Measurements from ENCODE around the gene NDUFB2. TPM values are rescaled to one million over a fixed set of nuclear protein-coding genes. Genes with fewer than 3 reads are reported as not detected.
A peak's percentile ranks its signal among the peaks of the same experiment; 100 is the strongest.

Gene NDUFB2
- total RNA-seq, 3 donors from 2014 or later (not counting 1 experiment from before 2014, with no cell fraction given), result 152 to 177 (median 177) TPM

DNA sequence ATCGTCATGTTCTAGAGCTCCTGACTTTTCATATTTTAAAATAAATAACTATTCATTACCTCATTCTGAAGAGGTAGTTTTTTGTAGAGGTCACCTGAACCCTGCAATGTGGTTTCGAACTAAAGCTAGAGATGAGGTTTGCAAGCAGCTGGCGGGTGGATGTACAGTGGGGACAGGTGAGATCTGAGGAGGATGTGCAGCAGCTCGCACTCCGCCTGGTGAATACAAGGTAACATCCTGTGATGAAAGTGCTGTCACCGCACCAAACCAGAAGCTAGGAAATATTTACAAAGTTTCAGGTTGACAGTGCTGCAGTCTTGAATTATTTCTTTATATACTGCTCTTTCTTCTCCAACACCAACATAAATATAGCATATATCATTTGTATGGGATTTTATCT is 26.5 kb downstream of the NDUFB2 start:
- Mint-ChIP-seq H3K27ac (peak overlapping the region; percentile 61 to 74), H3K27me3 (ENCODE audit: low read depth in 2 of 2) (no peaks in the 10 kb centered on the region), H3K4me1 (peaks cover 29 to 33% of the 10 kb centered on the region in 2 donors), H3K9me3 (no peaks in the 10 kb centered on the region), H3K4me3 (no peak overlapping the region), H3K36me3 (no peaks in the 10 kb centered on the region)
- Histone ChIP-seq H3K4me3 (ENCODE audit: low read length) (no peak overlapping the region), H3K36me3 (ENCODE audit: control insufficient read depth, insufficient read depth, low read length) (no peaks in the 10 kb centered on the region), H3K9me3 (ENCODE audit: control insufficient read depth, insufficient read depth, low read length) (no peaks in the 10 kb centered on the region), H3K27me3 (ENCODE audit: control insufficient read depth, insufficient read depth, low read length) (no peaks in the 10 kb centered on the region), H3K27ac (ENCODE audit: low read length) (no peak overlapping the region), H3K4me1 (ENCODE audit: control insufficient read depth, insufficient read depth, low read length) (peaks cover 3% of the 10 kb centered on the region)
- TF ChIP-seq, protein P1, sequence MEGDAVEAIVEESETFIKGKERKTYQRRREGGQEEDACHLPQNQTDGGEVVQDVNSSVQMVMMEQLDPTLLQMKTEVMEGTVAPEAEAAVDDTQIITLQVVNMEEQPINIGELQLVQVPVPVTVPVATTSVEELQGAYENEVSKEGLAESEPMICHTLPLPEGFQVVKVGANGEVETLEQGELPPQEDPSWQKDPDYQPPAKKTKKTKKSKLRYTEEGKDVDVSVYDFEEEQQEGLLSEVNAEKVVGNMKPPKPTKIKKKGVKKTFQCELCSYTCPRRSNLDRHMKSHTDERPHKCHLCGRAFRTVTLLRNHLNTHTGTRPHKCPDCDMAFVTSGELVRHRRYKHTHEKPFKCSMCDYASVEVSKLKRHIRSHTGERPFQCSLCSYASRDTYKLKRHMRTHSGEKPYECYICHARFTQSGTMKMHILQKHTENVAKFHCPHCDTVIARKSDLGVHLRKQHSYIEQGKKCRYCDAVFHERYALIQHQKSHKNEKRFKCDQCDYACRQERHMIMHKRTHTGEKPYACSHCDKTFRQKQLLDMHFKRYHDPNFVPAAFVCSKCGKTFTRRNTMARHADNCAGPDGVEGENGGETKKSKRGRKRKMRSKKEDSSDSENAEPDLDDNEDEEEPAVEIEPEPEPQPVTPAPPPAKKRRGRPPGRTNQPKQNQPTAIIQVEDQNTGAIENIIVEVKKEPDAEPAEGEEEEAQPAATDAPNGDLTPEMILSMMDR (IDR thresholded peaks at IDR 0.05), result no peak
- peak; percentile 61 to 83 (median 73) for ATAC-seq
- 32% methylated on average over 5 of the region's 6 CpGs for WGBS (ENCODE audit: insufficient coverage)
- intact Hi-C loops (cut with micrococcal nuclease), result no loop called here
- DNase-seq, result peak in 1 of 2 donors; percentile 70

DNA sequence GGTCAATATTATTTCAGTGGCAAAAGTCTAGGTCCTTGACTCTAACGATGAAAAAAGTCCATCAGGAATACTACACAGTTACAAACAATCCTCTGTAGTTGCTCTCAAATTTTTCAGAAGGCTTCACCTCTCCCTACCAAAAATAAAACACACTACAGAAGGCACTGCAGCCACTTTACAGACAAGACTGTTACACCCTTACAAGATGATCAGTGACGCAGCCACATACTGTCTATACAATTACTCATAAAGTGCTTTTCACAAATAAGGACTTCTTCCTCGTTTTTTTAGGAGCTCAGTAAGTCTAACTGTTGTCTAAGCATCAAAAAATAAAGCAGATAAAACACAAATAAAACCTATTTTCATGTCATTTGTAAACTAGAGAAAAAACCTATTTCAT is 27.1 kb downstream of the NDUFB2 start:
- no peak overlapping the region for H3K27ac ChIP-seq (ENCODE audit: low read length)
- WGBS (ENCODE audit: insufficient coverage), result 84% methylated on average over 3 of the region's 3 CpGs
- H3K4me1 Mint-ChIP-seq, result peaks cover 29 to 32% of the 10 kb centered on the region in 2 donors
- intact Hi-C loops (cut with micrococcal nuclease), result no loop called here
- H3K27me3 ChIP-seq (ENCODE audit: control insufficient read depth, insufficient read depth, low read length), result no peaks in the 10 kb centered on the region
- no peaks in the 10 kb centered on the region for H3K9me3 Mint-ChIP-seq
- H3K36me3 ChIP-seq (ENCODE audit: control insufficient read depth, insufficient read depth, low read length), result no peaks in the 10 kb centered on the region
- peaks cover 3% of the 10 kb centered on the region for H3K4me1 ChIP-seq (ENCODE audit: control insufficient read depth, insufficient read depth, low read length)
- H3K27me3 Mint-ChIP-seq (ENCODE audit: low read depth in 2 of 2), result no peaks in the 10 kb centered on the region
- TF ChIP-seq, protein P1 (IDR thresholded peaks at IDR 0.05), result no peak
- no peak overlapping the region for H3K4me3 Mint-ChIP-seq
- H3K9me3 ChIP-seq (ENCODE audit: control insufficient read depth, insufficient read depth, low read length), result no peaks in the 10 kb centered on the region
- H3K4me3 ChIP-seq (ENCODE audit: low read length), result no peak overlapping the region
- ATAC-seq (no peak), DNase-seq (no peak)
- peak overlapping the region; percentile 61 to 74 for H3K27ac Mint-ChIP-seq
- no peaks in the 10 kb centered on the region for H3K36me3 Mint-ChIP-seq

DNA sequence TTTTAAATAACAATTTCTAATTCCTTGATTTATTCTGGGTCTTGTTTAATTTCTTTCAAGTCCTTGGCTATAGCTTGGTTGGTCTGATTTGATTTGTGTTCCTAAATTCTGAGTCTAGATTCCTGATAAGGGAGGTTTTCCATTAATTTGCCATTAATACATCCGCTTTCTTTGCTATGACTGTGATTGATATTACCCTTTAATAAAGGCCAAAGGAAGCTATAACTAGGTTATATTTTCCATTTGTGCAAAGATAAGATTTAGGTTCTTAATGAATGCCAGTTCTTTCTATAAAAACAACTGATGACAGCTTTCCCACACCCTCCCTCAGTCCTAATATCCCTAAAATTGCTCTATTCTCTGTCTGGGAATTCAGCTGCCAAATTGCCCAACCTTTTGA is 28.2 kb downstream of the NDUFB2 start:
- WGBS (ENCODE audit: insufficient coverage), result no CpG with 5 or more reads among the region's 1 CpG
- intact Hi-C loops (cut with micrococcal nuclease), result no loop called here
- Histone ChIP-seq H3K4me3 (ENCODE audit: low read length) (no peak overlapping the region), H3K4me1 (ENCODE audit: control insufficient read depth, insufficient read depth, low read length) (peaks cover 3% of the 10 kb centered on the region), H3K27ac (ENCODE audit: low read length) (no peak overlapping the region), H3K36me3 (ENCODE audit: control insufficient read depth, insufficient read depth, low read length) (no peaks in the 10 kb centered on the region), H3K27me3 (ENCODE audit: control insufficient read depth, insufficient read depth, low read length) (no peaks in the 10 kb centered on the region), H3K9me3 (ENCODE audit: control insufficient read depth, insufficient read depth, low read length) (no peaks in the 10 kb centered on the region)
- ATAC-seq (no peak), DNase-seq (no peak)
- Mint-ChIP-seq H3K27ac (peak overlapping the region in 1 of 2 donors; percentile 11), H3K4me1 (peaks cover 21 to 22% of the 10 kb centered on the region in 2 donors), H3K27me3 (ENCODE audit: low read depth in 2 of 2) (no peaks in the 10 kb centered on the region), H3K4me3 (no peak overlapping the region), H3K36me3 (no peaks in the 10 kb centered on the region), H3K9me3 (no peaks in the 10 kb centered on the region)
- TF ChIP-seq, protein P1 (IDR thresholded peaks at IDR 0.05), result no peak

DNA sequence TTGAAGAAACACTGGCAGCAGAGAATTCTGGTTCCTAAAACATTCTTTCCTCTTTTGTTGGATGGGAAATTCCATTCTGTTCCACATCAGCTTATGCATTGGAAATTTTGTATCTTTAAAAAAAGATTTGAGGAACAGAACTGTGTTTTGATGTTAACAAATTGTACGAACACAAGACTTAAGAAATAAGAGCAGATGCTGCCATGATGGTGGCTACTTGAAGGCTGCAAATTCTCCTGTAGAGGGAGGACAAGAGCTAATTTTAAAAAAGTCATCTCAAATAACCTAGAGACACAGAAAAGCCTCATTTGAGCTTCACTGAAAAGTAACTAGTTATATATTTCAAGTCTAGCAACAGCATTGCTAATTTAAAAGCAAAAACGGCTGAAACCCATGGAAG is 29.8 kb downstream of the NDUFB2 start:
- peaks cover 16 to 18% of the 10 kb centered on the region in 2 donors for H3K4me1 Mint-ChIP-seq
- H3K9me3 ChIP-seq (ENCODE audit: control insufficient read depth, insufficient read depth, low read length), result no peaks in the 10 kb centered on the region
- no peaks in the 10 kb centered on the region for H3K36me3 Mint-ChIP-seq
- H3K9me3 Mint-ChIP-seq, result no peaks in the 10 kb centered on the region
- DNase-seq (peak in 1 of 2 donors; percentile 32), ATAC-seq (peak in 2 of 3 donors; percentile 39 to 55)
- no peak overlapping the region for H3K27ac ChIP-seq (ENCODE audit: low read length)
- H3K27me3 Mint-ChIP-seq (ENCODE audit: low read depth in 2 of 2), result no peaks in the 10 kb centered on the region
- TF ChIP-seq, protein P1 (IDR thresholded peaks at IDR 0.05), result peak; percentile 36
- no peaks in the 10 kb centered on the region for H3K27me3 ChIP-seq (ENCODE audit: control insufficient read depth, insufficient read depth, low read length)
- H3K36me3 ChIP-seq (ENCODE audit: control insufficient read depth, insufficient read depth, low read length), result no peaks in the 10 kb centered on the region
- peak overlapping the region; percentile 38 to 52 for H3K27ac Mint-ChIP-seq
- H3K4me3 Mint-ChIP-seq, result no peak overlapping the region
- H3K4me3 ChIP-seq (ENCODE audit: low read length), result no peak overlapping the region
- WGBS (ENCODE audit: insufficient coverage), result 100% methylated on average over 1 of the region's 2 CpGs
- H3K4me1 ChIP-seq (ENCODE audit: control insufficient read depth, insufficient read depth, low read length), result peaks cover 3% of the 10 kb centered on the region
- intact Hi-C loops (cut with micrococcal nuclease), result no loop called here
